SK-N-SH treated with all-trans-retinoic acid at 6 μM for 48 hours (cell line): ENCODE results near the gene TBC1D16.

Source experiments
- ATAC-seq: fragments of 200-7000 bp; cut with Tn5 transposase; 3 replicates; pipeline ENCODE4 v1.9.1; 2020; ENCODE audit warnings: mild to moderate bottlenecking, moderate library complexity
- BACH2 ChIP-seq: fragments of 250-450 bp; sonication (Bioruptor Pico); IDR thresholded peaks from 2 replicates; pipeline ENCODE4 v1.9.0; 2021; ENCODE audit warnings: mild to moderate bottlenecking, borderline replicate concordance
- CSDC2 ChIP-seq: fragments of 250-450 bp; sonication (Bioruptor Pico); IDR thresholded peaks from 2 replicates; pipeline ENCODE4 v1.5.0; 2020; ENCODE audit warnings: mild to moderate bottlenecking, moderate library complexity
- ESRRG ChIP-seq: fragments of 250-450 bp; sonication (Bioruptor Pico); IDR thresholded peaks from 2 replicates; pipeline ENCODE4 v1.6.1; 2021; ENCODE audit warnings: mild to moderate bottlenecking
- GLIS3 ChIP-seq: fragments of 250-450 bp; sonication (Bioruptor Pico); IDR thresholded peaks from 2 replicates; pipeline ENCODE4 v1.5.0; 2020; ENCODE audit warnings: mild to moderate bottlenecking, moderate library complexity
- ISL1 ChIP-seq: fragments of 250-450 bp; sonication (Bioruptor Pico); IDR thresholded peaks from 2 replicates; pipeline ENCODE4 v2.1.2; 2022; ENCODE audit warnings: mild to moderate bottlenecking, moderate library complexity
- OSR1 ChIP-seq: fragments of 250-450 bp; sonication (Bioruptor Pico); IDR thresholded peaks from 2 replicates; pipeline ENCODE4 v1.8.0; 2022; ENCODE audit warnings: moderate library complexity, mild to moderate bottlenecking, inconsistent platforms
- RARB ChIP-seq: fragments of 250-450 bp; sonication (Bioruptor Pico); IDR thresholded peaks from 2 replicates; pipeline ENCODE4 v1.8.0; 2021; ENCODE audit warnings: mild to moderate bottlenecking, moderate library complexity
- SNAI2 ChIP-seq: fragments of 250-450 bp; sonication (Bioruptor Pico); IDR thresholded peaks from 2 replicates; pipeline ENCODE4 v1.5.0; 2020; ENCODE audit warnings: mild to moderate bottlenecking, moderate library complexity
- TCF4 ChIP-seq: fragments of 250-450 bp; sonication (Bioruptor Pico); IDR thresholded peaks from 2 replicates; pipeline ENCODE4 v1.8.0; 2021; ENCODE audit warnings: mild to moderate bottlenecking, moderate library complexity, borderline replicate concordance
- TOX ChIP-seq: fragments of 250-450 bp; sonication (Bioruptor Pico); IDR thresholded peaks from 2 replicates; pipeline ENCODE4 v1.8.0; 2021; ENCODE audit warnings: mild to moderate bottlenecking, moderate library complexity, borderline replicate concordance
- ZC3H10 ChIP-seq: fragments of 250-450 bp; sonication (Bioruptor Pico); IDR thresholded peaks from 2 replicates; pipeline ENCODE4 v1.5.1; 2021; ENCODE audit warnings: mild to moderate bottlenecking, moderate library complexity
- ZFP3 ChIP-seq: fragments of 250-450 bp; sonication (Bioruptor Pico); IDR thresholded peaks from 2 replicates; pipeline ENCODE4 v1.5.0; 2020; ENCODE audit warnings: mild to moderate bottlenecking, moderate library complexity
- ZFP30 ChIP-seq: fragments of 450-650 bp; formaldehyde crosslinking; IDR thresholded peaks from 2 replicates; pipeline ENCODE4 v1.5.0; 2022; ENCODE audit warnings: mild to moderate bottlenecking, moderate library complexity
- ZNF565 ChIP-seq: fragments of 450-650 bp; formaldehyde crosslinking; conservative IDR thresholded peaks from 2 replicates; pipeline ENCODE4 v1.5.0; 2020; ENCODE audit warnings: low read depth, mild to moderate bottlenecking, moderate library complexity
- ZNF70 ChIP-seq: fragments of 450-650 bp; formaldehyde crosslinking; IDR thresholded peaks from 2 replicates; pipeline ENCODE4 v1.5.0; 2020; ENCODE audit warnings: mild to moderate bottlenecking, moderate library complexity
- ZNF8 ChIP-seq: fragments of 450-650 bp; formaldehyde crosslinking; IDR thresholded peaks from 2 replicates; pipeline ENCODE4 v1.5.0; 2020; ENCODE audit warnings: mild to moderate bottlenecking, moderate library complexity
- TF ChIP-seq, protein P1 (sequence below): fragments of 250-450 bp; sonication (Bioruptor Pico); IDR thresholded peaks from 2 replicates; pipeline ENCODE4 v1.5.1; 2020; ENCODE audit warnings: low read depth, mild to moderate bottlenecking, moderate library complexity
- TF ChIP-seq, protein P2 (sequence below): fragments of 250-450 bp; sonication (Bioruptor Pico); IDR thresholded peaks from 2 replicates; pipeline ENCODE4 v1.5.1; 2021; ENCODE audit warnings: mild to moderate bottlenecking, moderate library complexity
- TF ChIP-seq, protein P3 (sequence below): fragments of 250-450 bp; sonication (Bioruptor Pico); IDR thresholded peaks from 2 replicates; pipeline ENCODE4 v1.8.0; 2020; ENCODE audit warnings: mild to moderate bottlenecking, moderate library complexity, borderline replicate concordance
- TF ChIP-seq, protein P4 (sequence below): fragments of 250-450 bp; sonication (Bioruptor Pico); IDR thresholded peaks from 2 replicates; pipeline ENCODE4 v1.8.0; 2021; ENCODE audit warnings: low read depth, mild to moderate bottlenecking, moderate library complexity, borderline replicate concordance
- TF ChIP-seq, protein P5 (sequence below): fragments of 250-450 bp; sonication (Bioruptor Pico); IDR thresholded peaks from 2 replicates; pipeline ENCODE4 v1.5.0; 2020; ENCODE audit warnings: mild to moderate bottlenecking, moderate library complexity

Gene TBC1D16

DNA sequence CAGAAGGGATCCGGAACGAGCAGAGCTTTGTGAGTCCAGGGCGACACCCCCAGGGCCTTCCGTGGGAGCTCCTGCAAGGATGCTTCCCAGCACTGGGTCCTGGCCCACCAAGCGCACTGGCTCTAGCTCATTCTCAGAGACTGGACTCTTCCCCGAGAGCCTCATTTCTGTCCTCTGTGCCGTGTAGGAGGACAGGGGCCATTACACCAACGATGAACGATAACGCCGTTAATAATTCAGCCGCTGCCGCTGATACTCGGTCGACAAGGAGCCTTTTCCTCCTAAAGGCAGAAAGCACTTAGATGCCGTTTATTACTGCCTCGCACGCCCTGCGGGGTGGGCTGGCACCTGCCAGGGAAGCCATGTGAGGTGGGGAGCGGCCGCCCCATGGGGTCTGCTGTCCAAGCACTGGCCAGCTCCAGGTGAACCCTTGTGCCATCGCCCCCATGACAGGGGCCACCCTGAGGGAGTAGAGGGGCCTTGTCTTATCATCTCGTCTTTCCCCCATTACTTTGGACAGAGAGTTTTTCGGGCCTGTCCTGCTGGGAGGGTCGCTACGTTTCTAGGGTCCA, 33.5 kb downstream of the TBC1D16 start:
- TF ChIP-seq ZNF8 (CRISPR knock-in tag), result no peak
- TF ChIP-seq ZFP3 (CRISPR knock-in tag), result no peak
- TF ChIP-seq CSDC2, result no peak
- TF ChIP-seq TCF4 (CRISPR knock-in tag), result no peak
- TF ChIP-seq GLIS3 (CRISPR knock-in tag), result no peak
- TF ChIP-seq RARB, result no peak
- ATAC-seq, result no peak

DNA sequence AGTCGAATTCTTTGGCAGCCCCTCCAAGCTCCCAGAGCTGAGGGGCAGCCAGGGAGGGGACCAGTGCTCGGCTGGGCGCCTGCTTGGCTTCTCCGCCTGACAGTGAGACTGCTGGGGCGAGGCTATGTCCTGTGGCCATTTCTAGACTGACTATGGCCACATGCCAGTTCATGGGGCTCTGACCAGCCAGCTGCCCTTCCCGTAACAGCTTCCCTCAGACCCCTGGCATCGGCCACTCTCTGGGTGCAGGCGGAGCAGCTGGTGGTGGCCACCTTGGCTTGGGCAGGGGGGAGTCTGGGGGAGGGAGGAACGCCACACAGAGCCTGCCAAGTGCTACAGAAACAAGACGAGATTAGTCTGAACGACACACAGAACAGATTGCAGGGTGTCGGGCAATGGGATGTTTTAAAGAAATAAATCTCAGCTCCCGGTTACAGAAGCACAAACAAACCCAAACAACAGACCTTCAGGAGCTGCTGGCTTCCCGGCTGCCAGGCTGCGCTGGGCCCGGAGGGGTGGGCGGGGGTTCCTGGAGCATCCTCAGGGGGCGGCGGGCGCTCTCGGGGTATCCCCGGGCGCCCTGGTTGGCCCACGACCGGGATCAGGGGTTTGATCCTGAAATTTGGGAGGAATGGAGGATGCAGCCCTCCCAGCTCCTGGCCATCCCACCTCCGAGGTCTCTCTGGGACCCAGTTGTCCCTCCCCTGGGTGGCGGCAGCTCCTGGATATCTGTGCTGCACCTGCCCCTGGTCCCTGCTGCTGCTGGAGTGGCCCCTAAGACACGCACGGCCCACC, 34.5 kb downstream of the TBC1D16 start:
- TF ChIP-seq BACH2 (no peak), ESRRG (no peak)
- no peak for ATAC-seq

DNA sequence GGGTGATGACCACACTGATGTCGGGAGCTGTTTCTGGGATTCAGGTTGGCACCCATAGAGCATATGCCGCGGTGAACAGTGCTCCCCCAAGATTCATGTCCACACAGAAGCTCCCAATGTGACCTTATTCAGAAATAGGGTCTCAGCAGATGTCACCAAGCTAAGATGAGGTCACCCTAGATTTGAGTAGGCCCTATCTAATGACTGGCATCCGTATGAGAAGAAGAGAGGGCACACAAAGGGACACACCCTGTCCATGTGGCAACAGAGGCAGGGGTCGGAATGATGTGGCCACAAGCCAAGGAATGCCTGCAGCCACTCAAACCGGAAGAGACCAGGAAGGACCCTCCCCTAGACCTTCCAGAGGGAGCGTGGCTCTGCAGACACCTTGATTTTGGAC, 35.5 kb downstream of the TBC1D16 start:
- TF ChIP-seq, protein P1, sequence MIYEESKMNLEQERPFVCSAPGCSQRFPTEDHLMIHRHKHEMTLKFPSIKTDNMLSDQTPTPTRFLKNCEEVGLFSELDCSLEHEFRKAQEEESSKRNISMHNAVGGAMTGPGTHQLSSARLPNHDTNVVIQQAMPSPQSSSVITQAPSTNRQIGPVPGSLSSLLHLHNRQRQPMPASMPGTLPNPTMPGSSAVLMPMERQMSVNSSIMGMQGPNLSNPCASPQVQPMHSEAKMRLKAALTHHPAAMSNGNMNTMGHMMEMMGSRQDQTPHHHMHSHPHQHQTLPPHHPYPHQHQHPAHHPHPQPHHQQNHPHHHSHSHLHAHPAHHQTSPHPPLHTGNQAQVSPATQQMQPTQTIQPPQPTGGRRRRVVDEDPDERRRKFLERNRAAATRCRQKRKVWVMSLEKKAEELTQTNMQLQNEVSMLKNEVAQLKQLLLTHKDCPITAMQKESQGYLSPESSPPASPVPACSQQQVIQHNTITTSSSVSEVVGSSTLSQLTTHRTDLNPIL (CRISPR knock-in tag), result no peak
- TF ChIP-seq ZC3H10 (CRISPR knock-in tag) (no peak), BACH2 (no peak), TOX (CRISPR knock-in tag) (no peak), ZNF70 (no peak), ISL1 (no peak), ZNF8 (CRISPR knock-in tag) (no peak), ZFP30 (CRISPR knock-in tag) (no peak)
- TF ChIP-seq, protein P2, sequence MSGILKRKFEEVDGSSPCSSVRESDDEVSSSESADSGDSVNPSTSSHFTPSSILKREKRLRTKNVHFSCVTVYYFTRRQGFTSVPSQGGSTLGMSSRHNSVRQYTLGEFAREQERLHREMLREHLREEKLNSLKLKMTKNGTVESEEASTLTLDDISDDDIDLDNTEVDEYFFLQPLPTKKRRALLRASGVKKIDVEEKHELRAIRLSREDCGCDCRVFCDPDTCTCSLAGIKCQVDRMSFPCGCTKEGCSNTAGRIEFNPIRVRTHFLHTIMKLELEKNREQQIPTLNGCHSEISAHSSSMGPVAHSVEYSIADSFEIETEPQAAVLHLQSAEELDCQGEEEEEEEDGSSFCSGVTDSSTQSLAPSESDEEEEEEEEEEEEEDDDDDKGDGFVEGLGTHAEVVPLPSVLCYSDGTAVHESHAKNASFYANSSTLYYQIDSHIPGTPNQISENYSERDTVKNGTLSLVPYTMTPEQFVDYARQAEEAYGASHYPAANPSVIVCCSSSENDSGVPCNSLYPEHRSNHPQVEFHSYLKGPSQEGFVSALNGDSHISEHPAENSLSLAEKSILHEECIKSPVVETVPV (CRISPR knock-in tag), result no peak
- ATAC-seq, result no peak

DNA sequence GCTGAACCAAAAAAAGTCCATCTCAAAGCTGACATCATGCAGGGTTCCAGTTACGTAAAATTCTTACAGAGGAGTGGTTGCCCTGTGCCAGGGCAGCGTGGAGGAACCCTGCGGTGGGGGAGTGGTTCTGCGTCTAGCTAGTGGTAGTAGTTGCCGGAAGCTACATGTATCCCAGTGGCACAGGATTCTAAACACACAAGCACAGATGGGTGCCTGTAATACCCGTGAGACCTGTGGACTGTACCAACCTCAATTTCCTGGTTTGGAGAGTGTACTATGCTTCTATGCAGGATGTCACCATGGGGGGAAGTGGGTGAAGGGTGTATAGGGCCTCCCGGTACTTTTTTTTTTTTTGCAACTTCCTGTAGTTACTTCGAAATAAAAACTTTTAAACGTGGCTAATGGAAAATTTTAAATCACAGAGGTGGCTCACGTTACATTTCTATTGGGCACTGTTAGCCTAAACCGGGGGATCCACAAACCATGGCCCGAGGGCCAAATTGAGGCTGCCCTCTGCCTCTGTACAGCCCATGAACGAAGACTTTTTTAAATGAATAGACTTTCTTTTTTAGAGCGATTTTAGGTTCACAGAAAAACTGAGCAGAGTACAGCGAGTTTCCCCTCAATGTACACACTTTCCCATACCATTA, 38.5 kb downstream of the TBC1D16 start:
- no peak for TF ChIP-seq ISL1
- no peak for TF ChIP-seq OSR1 (CRISPR knock-in tag)
- no peak for ATAC-seq

DNA sequence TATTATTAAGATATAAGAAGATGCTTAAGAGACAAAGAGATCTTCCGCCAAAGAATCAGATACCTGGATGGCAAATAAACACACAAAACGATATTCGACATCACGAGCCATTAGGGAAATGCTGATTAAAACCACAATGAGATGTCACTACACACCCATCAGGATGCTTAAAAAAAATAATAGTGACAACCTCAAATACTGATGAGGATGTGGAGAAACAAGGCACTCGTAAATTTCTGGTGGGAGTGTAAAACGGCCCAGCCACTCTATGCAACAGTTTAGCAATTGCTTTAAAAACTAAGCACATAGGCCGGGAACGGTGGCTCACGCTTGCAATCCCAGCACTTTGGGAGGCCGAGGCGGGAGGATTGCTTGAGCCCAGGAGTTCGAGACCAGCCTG, 39.4 kb downstream of the TBC1D16 start:
- TF ChIP-seq CSDC2 (no peak), TOX (CRISPR knock-in tag) (no peak), ZNF565 (no peak), ZC3H10 (CRISPR knock-in tag) (no peak), SNAI2 (no peak)
- TF ChIP-seq, protein P3, sequence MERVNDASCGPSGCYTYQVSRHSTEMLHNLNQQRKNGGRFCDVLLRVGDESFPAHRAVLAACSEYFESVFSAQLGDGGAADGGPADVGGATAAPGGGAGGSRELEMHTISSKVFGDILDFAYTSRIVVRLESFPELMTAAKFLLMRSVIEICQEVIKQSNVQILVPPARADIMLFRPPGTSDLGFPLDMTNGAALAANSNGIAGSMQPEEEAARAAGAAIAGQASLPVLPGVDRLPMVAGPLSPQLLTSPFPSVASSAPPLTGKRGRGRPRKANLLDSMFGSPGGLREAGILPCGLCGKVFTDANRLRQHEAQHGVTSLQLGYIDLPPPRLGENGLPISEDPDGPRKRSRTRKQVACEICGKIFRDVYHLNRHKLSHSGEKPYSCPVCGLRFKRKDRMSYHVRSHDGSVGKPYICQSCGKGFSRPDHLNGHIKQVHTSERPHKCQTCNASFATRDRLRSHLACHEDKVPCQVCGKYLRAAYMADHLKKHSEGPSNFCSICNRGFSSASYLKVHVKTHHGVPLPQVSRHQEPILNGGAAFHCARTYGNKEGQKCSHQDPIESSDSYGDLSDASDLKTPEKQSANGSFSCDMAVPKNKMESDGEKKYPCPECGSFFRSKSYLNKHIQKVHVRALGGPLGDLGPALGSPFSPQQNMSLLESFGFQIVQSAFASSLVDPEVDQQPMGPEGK (CRISPR knock-in tag), result no peak
- no peak for ATAC-seq

DNA sequence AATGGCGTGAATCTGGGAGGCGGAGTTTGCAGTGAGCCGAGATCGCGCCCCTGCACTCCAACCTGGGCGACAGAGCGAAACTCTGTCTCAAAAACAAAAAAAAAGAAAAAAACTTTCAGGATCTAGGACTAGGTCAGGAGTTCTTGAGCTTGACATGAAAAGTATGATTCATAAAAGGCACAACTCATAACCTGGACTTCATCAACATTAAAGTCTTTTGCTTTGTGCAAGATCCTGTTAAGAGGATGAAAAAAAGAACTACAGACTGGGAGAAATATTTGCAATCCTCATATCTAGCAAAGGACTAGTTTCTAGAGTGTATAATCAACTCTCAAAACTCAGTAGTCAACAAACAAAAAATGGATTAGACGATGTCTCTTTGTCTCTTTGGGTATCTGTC, 40.0 kb downstream of the TBC1D16 start:
- ATAC-seq, result no peak
- TF ChIP-seq ISL1, result no peak
- TF ChIP-seq, protein P4, sequence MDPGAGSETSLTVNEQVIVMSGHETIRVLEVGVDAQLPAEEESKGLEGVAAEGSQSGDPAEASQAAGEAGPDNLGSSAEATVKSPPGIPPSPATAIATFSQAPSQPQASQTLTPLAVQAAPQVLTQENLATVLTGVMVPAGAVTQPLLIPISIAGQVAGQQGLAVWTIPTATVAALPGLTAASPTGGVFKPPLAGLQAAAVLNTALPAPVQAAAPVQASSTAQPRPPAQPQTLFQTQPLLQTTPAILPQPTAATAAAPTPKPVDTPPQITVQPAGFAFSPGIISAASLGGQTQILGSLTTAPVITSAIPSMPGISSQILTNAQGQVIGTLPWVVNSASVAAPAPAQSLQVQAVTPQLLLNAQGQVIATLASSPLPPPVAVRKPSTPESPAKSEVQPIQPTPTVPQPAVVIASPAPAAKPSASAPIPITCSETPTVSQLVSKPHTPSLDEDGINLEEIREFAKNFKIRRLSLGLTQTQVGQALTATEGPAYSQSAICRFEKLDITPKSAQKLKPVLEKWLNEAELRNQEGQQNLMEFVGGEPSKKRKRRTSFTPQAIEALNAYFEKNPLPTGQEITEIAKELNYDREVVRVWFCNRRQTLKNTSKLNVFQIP (CRISPR knock-in tag), result no peak
- TF ChIP-seq, protein P5, sequence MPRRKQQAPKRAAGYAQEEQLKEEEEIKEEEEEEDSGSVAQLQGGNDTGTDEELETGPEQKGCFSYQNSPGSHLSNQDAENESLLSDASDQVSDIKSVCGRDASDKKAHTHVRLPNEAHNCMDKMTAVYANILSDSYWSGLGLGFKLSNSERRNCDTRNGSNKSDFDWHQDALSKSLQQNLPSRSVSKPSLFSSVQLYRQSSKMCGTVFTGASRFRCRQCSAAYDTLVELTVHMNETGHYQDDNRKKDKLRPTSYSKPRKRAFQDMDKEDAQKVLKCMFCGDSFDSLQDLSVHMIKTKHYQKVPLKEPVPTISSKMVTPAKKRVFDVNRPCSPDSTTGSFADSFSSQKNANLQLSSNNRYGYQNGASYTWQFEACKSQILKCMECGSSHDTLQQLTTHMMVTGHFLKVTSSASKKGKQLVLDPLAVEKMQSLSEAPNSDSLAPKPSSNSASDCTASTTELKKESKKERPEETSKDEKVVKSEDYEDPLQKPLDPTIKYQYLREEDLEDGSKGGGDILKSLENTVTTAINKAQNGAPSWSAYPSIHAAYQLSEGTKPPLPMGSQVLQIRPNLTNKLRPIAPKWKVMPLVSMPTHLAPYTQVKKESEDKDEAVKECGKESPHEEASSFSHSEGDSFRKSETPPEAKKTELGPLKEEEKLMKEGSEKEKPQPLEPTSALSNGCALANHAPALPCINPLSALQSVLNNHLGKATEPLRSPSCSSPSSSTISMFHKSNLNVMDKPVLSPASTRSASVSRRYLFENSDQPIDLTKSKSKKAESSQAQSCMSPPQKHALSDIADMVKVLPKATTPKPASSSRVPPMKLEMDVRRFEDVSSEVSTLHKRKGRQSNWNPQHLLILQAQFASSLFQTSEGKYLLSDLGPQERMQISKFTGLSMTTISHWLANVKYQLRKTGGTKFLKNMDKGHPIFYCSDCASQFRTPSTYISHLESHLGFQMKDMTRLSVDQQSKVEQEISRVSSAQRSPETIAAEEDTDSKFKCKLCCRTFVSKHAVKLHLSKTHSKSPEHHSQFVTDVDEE (CRISPR knock-in tag), result no peak
- TF ChIP-seq, protein P1 (CRISPR knock-in tag), result no peak
- no peak for TF ChIP-seq GLIS3 (CRISPR knock-in tag)
- TF ChIP-seq ZNF565, result no peak
- TF ChIP-seq ZFP30 (CRISPR knock-in tag), result no peak
- TF ChIP-seq BACH2, result no peak
- TF ChIP-seq ZNF70, result no peak
- no peak for TF ChIP-seq ZC3H10 (CRISPR knock-in tag)
